ENCODE data around the gene MTHFD1. TPM values are rescaled to one million over a fixed set of nuclear protein-coding genes. Genes with fewer than 3 reads are reported as not detected.
"Not testable (repeated sequence)": the region's sequence is repeated elsewhere in the genome, so short reads cannot be mapped to it uniquely, and the experiment has no call there.

MTHFD1 gene
- total RNA-seq, 2 donors from 2014 or later, result 30.5 to 42.8 TPM

- Histone ChIP-seq H3K36me3 (peaks cover 6% of the 10 kb centered on the region), H3K9me3 (no peaks in the 10 kb centered on the region), H3K27me3 (no peaks in the 10 kb centered on the region), H3K27ac (no peak overlapping the region), H3K4me3 (no peak overlapping the region), H3K4me1 (peaks cover 0 to 35% of the 10 kb centered on the region in 2 donors)
- no peak for TF ChIP-seq CTCF (IDR thresholded peaks at IDR 0.05)
- DNase-seq (ENCODE audit: low spot score), result no peak
Observed at GRCh38 chr14:64391113-64391725, 3.1 kb downstream of the MTHFD1 start.

- no peak for TF ChIP-seq CTCF (IDR thresholded peaks at IDR 0.05)
- H3K4me3 ChIP-seq, result no peak overlapping the region
- DNase-seq (ENCODE audit: low spot score), result no peak
- peaks cover 6% of the 10 kb centered on the region for H3K36me3 ChIP-seq
- H3K9me3 ChIP-seq, result no peaks in the 10 kb centered on the region
- peaks cover 0 to 32% of the 10 kb centered on the region in 2 donors for H3K4me1 ChIP-seq
- H3K27me3 ChIP-seq, result no peaks in the 10 kb centered on the region
- no peak overlapping the region for H3K27ac ChIP-seq
Observed at GRCh38 chr14:64391986-64392385, 3.8 kb downstream of the MTHFD1 start.

GRCh38 chr14:64393189-64393726 lies 5.1 kb downstream of the MTHFD1 start:
- not testable (repeated sequence) for H3K36me3 ChIP-seq; H3K9me3 ChIP-seq; DNase-seq (ENCODE audit: low spot score); H3K4me3 ChIP-seq; H3K27ac ChIP-seq; H3K27me3 ChIP-seq
- H3K4me1 ChIP-seq, result peaks cover 0 to 27% of the 10 kb centered on the region in 2 donors

GRCh38 chr14:64394423-64394822 lies 6.3 kb downstream of the MTHFD1 start:
- Histone ChIP-seq H3K27ac (no peak overlapping the region), H3K4me1 (peaks cover 0 to 17% of the 10 kb centered on the region in 2 donors), H3K4me3 (no peak overlapping the region), H3K27me3 (no peaks in the 10 kb centered on the region), H3K9me3 (no peaks in the 10 kb centered on the region), H3K36me3 (peaks cover 6% of the 10 kb centered on the region)
- no peak for DNase-seq (ENCODE audit: low spot score)
- TF ChIP-seq CTCF (IDR thresholded peaks at IDR 0.05), result no peak

- H3K4me3 ChIP-seq, result no peak overlapping the region
- H3K36me3 ChIP-seq, result peaks cover 6% of the 10 kb centered on the region
- no peak overlapping the region for H3K27ac ChIP-seq
- no peaks in the 10 kb centered on the region for H3K9me3 ChIP-seq
- TF ChIP-seq CTCF (IDR thresholded peaks at IDR 0.05), result no peak
- no peak for DNase-seq (ENCODE audit: low spot score)
- no peaks in the 10 kb centered on the region for H3K27me3 ChIP-seq
- peaks cover 0 to 11% of the 10 kb centered on the region in 2 donors for H3K4me1 ChIP-seq
Observed at GRCh38 chr14:64394977-64395633, 7.0 kb downstream of the MTHFD1 start.

GRCh38 chr14:64400829-64401459 lies 12.8 kb downstream of the MTHFD1 start:
- H3K4me3 ChIP-seq, result no peak overlapping the region
- no peaks in the 10 kb centered on the region for H3K9me3 ChIP-seq
- no peaks in the 10 kb centered on the region for H3K27me3 ChIP-seq
- H3K27ac ChIP-seq, result no peak overlapping the region
- H3K36me3 ChIP-seq, result no peaks in the 10 kb centered on the region
- no peak for TF ChIP-seq CTCF (IDR thresholded peaks at IDR 0.05)
- H3K4me1 ChIP-seq, result peaks cover 0 to 3% of the 10 kb centered on the region in 2 donors
- no peak for DNase-seq (ENCODE audit: low spot score)
